Transverse colon (tissue), 4 donors: ENCODE measurements around the gene CDK14. TPM values are rescaled to one million over a fixed set of nuclear protein-coding genes. Genes with fewer than 3 reads are reported as not detected.

Experiments
- DNase-seq: peaks from one replicate; pipeline ENCODE4 v3.0.0-alpha.2; 2019
- H3K27ac ChIP-seq, 4 donors: fragments of 200-600 bp; sonication (generic); 2 replicates each; pipeline ENCODE4 v1.5.1; 2016 to 2018; ENCODE audit warnings: inconsistent platforms in 4 of 4
- H3K27me3 ChIP-seq: fragments of 200-600 bp; sonication (generic); 2 replicates; pipeline ENCODE4 v1.5.1; 2017; ENCODE audit warnings: inconsistent platforms
- H3K36me3 ChIP-seq, 4 donors: fragments of 200-600 bp; sonication (generic); 2 replicates each; pipeline ENCODE4 v1.5.1; 2017 to 2019; ENCODE audit warnings: inconsistent platforms in 4 of 4
- H3K4me1 ChIP-seq, 4 donors: fragments of 200-600 bp; sonication (generic); 2 replicates each; pipeline ENCODE4 v1.5.1; 2017 to 2020; ENCODE audit warnings: inconsistent platforms in 4 of 4
- H3K4me3 ChIP-seq, 4 donors: fragments of 200-600 bp; sonication (generic); 1 replicate in 1 of 4; 2 replicates in 3 of 4; pipeline versions ENCODE4 v1.5.1 to v1.6.1; 2017 to 2019; ENCODE audit warnings: inconsistent platforms in 4 of 4
- H3K9me3 ChIP-seq, 2 donors: fragments of 200-600 bp; sonication (generic); 2 replicates each; pipeline ENCODE4 v1.5.1; 2017 to 2019; ENCODE audit warnings: inconsistent platforms in 2 of 2
- EP300 ChIP-seq: sonication (generic); formaldehyde crosslinking; IDR thresholded peaks from one replicate; pipeline ENCODE4 v1.6.1; 2017; ENCODE audit warnings: antibody characterized with exemption, low read depth
- POLR2A ChIP-seq: fragments of 450-650 bp; IDR thresholded peaks from one replicate; pipeline ENCODE4 v1.6.1; 2016; ENCODE audit warnings: antibody characterized with exemption, mild to moderate bottlenecking, moderate library complexity
- POLR2AphosphoS5 ChIP-seq, 3 donors: sonication (generic); formaldehyde crosslinking; IDR thresholded peaks; one replicate each; pipeline ENCODE4 v1.6.1; 2016; ENCODE audit warnings: antibody characterized with exemption in 3 of 3
- whole genome bisulfite sequencing, 2 donors: methylation state at CpG; one replicate each; pipeline ENCODE4 v1.1.5; 2018; ENCODE audit warnings: low coverage in 1 of 2; 5-methylcytosine and 5-hydroxymethylcytosine counted together
- in situ Hi-C, 4 donors: fragments of 200-750 bp; cut with MboI; loops; one replicate each; pipeline versions ENCODE4 v1.15.0 to v1.15.1; 2017; ENCODE audit warnings: low sequenced_read_pairs in 3 of 4, low pct_ligation_motif_present in 1 of 4, low pct_unique_long_range_greater_than_20kb in 1 of 4
- intact Hi-C: fragments of 100-400 bp; cut with DNase I; formaldehyde crosslinking; loops from one replicate; pipeline ENCODE4 v1.15.1; 2023; ENCODE audit warnings: low total_unique reads
- total RNA-seq, 4 donors: library from RNA; depleted of rRNA; stranded (reverse); fragments of >200 nt; gene quantifications; one replicate each; pipeline ENCODE4 v1.1.0, GENCODE V29; 2016
- TF ChIP-seq, protein P1 (sequence below), 5 experiments: fragments of 200-600 bp in 3 of 5; fragments of 450-650 bp in 2 of 5; sonication (generic) in 3 of 5; IDR thresholded peaks; 1 replicate in 2 of 5; 2 replicates in 3 of 5; pipeline ENCODE4 v1.5.1; 2016 to 2017; ENCODE audit warnings: antibody characterized with exemption in 5 of 5, inconsistent platforms in 3 of 5, mild to moderate bottlenecking in 2 of 5, moderate library complexity in 1 of 5

The CDK14 gene
- total RNA-seq, 4 donors from 2014 or later = 0.40 to 15.4 (median 4.8) TPM

GRCh38 chr7:90642978-90643377 is 46.9 kb downstream of the CDK14 start:
- intact Hi-C loops (no loop called here), in situ Hi-C loops (no loop called here)
- Histone ChIP-seq H3K9me3 (peaks cover 0 to 3% of the 10 kb centered on the region in 2 donors), H3K27me3 (no peaks in the 10 kb centered on the region), H3K36me3 (no peaks in the 10 kb centered on the region), H3K27ac (no peak overlapping the region), H3K4me1 (no peaks in the 10 kb centered on the region), H3K4me3 (no peak overlapping the region)
- WGBS, 2 donors = 77 to 88% methylated on average over 4 of the region's 4 CpGs
- TF ChIP-seq POLR2AphosphoS5 (IDR thresholded peaks at IDR 0.05) = no peak
- no peak for TF ChIP-seq EP300
- DNase-seq = no peak

- no peak for DNase-seq
- Histone ChIP-seq H3K27me3 (no peaks in the 10 kb centered on the region), H3K36me3 (no peaks in the 10 kb centered on the region), H3K4me1 (no peaks in the 10 kb centered on the region), H3K27ac (no peak overlapping the region), H3K4me3 (no peak overlapping the region), H3K9me3 (peaks cover 0 to 3% of the 10 kb centered on the region in 2 donors)
- TF ChIP-seq, protein P1, sequence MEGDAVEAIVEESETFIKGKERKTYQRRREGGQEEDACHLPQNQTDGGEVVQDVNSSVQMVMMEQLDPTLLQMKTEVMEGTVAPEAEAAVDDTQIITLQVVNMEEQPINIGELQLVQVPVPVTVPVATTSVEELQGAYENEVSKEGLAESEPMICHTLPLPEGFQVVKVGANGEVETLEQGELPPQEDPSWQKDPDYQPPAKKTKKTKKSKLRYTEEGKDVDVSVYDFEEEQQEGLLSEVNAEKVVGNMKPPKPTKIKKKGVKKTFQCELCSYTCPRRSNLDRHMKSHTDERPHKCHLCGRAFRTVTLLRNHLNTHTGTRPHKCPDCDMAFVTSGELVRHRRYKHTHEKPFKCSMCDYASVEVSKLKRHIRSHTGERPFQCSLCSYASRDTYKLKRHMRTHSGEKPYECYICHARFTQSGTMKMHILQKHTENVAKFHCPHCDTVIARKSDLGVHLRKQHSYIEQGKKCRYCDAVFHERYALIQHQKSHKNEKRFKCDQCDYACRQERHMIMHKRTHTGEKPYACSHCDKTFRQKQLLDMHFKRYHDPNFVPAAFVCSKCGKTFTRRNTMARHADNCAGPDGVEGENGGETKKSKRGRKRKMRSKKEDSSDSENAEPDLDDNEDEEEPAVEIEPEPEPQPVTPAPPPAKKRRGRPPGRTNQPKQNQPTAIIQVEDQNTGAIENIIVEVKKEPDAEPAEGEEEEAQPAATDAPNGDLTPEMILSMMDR (IDR thresholded peaks at IDR 0.05) = no peak
- TF ChIP-seq EP300 (no peak), POLR2A (no peak), POLR2AphosphoS5 (IDR thresholded peaks at IDR 0.05) (no peak)
- in situ Hi-C loops (no loop called here), intact Hi-C loops (no loop called here)
- WGBS, 2 donors = 64 to 75% methylated on average over 1 of the region's 1 CpG
These were observed 49.7 kb downstream of the CDK14 start for GRCh38 chr7:90645784-90646183.

GRCh38 chr7:90648107-90648506 is 52.0 kb downstream of the CDK14 start:
- H3K4me3 ChIP-seq = no peak overlapping the region
- H3K9me3 ChIP-seq = peaks cover 0 to 3% of the 10 kb centered on the region in 2 donors
- TF ChIP-seq, protein P1 (IDR thresholded peaks at IDR 0.05) = no peak
- TF ChIP-seq EP300 (no peak), POLR2A (no peak), POLR2AphosphoS5 (IDR thresholded peaks at IDR 0.05) (no peak)
- H3K27me3 ChIP-seq = no peaks in the 10 kb centered on the region
- no peaks in the 10 kb centered on the region for H3K4me1 ChIP-seq
- H3K27ac ChIP-seq = no peak overlapping the region
- 98% methylated on average over 2 of the region's 2 CpGs; no CpG with 5 or more reads in 1 of the 2 donors for WGBS, 2 donors
- H3K36me3 ChIP-seq = no peaks in the 10 kb centered on the region
- DNase-seq = no peak
- in situ Hi-C loops (no loop called here), intact Hi-C loops (no loop called here)

- TF ChIP-seq EP300 = no peak
- TF ChIP-seq POLR2AphosphoS5 (IDR thresholded peaks at IDR 0.05) = no peak
- no peak for TF ChIP-seq POLR2A
- TF ChIP-seq, protein P1 (IDR thresholded peaks at IDR 0.05) = no peak
- Histone ChIP-seq H3K27ac (no peak overlapping the region), H3K36me3 (no peaks in the 10 kb centered on the region), H3K9me3 (peaks cover 0 to 3% of the 10 kb centered on the region in 2 donors), H3K27me3 (no peaks in the 10 kb centered on the region), H3K4me3 (no peak overlapping the region), H3K4me1 (no peaks in the 10 kb centered on the region)
- in situ Hi-C loops = no loop called here
- intact Hi-C loops = no loop called here
- no peak for DNase-seq
These were observed 52.7 kb downstream of the CDK14 start for GRCh38 chr7:90648834-90649233.

GRCh38 chr7:90654718-90655427 is 58.8 kb downstream of the CDK14 start:
- H3K4me3 ChIP-seq = no peak overlapping the region
- no peaks in the 10 kb centered on the region for H3K36me3 ChIP-seq
- H3K27ac ChIP-seq = no peak overlapping the region
- H3K9me3 ChIP-seq = no peaks in the 10 kb centered on the region
- TF ChIP-seq EP300 (no peak), POLR2AphosphoS5 (IDR thresholded peaks at IDR 0.05) (no peak), POLR2A (no peak)
- TF ChIP-seq, protein P1 (IDR thresholded peaks at IDR 0.05) = no peak
- no peaks in the 10 kb centered on the region for H3K4me1 ChIP-seq
- in situ Hi-C loops (no loop called here), intact Hi-C loops (no loop called here)
- H3K27me3 ChIP-seq = no peaks in the 10 kb centered on the region
- WGBS, 2 donors = 88 to 98% methylated on average over 4 of the region's 4 CpGs
- DNase-seq = no peak
